ENCODE data around the gene ADAM11. TPM values are rescaled to one million over a fixed set of nuclear protein-coding genes. Genes with fewer than 3 reads are reported as not detected.
"Not testable (repeated sequence)": the region's sequence is repeated elsewhere in the genome, so short reads cannot be mapped to it uniquely, and the experiment has no call there.

ADAM11 gene, protein sequence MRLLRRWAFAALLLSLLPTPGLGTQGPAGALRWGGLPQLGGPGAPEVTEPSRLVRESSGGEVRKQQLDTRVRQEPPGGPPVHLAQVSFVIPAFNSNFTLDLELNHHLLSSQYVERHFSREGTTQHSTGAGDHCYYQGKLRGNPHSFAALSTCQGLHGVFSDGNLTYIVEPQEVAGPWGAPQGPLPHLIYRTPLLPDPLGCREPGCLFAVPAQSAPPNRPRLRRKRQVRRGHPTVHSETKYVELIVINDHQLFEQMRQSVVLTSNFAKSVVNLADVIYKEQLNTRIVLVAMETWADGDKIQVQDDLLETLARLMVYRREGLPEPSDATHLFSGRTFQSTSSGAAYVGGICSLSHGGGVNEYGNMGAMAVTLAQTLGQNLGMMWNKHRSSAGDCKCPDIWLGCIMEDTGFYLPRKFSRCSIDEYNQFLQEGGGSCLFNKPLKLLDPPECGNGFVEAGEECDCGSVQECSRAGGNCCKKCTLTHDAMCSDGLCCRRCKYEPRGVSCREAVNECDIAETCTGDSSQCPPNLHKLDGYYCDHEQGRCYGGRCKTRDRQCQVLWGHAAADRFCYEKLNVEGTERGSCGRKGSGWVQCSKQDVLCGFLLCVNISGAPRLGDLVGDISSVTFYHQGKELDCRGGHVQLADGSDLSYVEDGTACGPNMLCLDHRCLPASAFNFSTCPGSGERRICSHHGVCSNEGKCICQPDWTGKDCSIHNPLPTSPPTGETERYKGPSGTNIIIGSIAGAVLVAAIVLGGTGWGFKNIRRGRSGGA
- 0.45 and 1.2 TPM in 2 replicates for total RNA-seq (2014; rRNA removed; shearing (Covaris generic))

DNA sequence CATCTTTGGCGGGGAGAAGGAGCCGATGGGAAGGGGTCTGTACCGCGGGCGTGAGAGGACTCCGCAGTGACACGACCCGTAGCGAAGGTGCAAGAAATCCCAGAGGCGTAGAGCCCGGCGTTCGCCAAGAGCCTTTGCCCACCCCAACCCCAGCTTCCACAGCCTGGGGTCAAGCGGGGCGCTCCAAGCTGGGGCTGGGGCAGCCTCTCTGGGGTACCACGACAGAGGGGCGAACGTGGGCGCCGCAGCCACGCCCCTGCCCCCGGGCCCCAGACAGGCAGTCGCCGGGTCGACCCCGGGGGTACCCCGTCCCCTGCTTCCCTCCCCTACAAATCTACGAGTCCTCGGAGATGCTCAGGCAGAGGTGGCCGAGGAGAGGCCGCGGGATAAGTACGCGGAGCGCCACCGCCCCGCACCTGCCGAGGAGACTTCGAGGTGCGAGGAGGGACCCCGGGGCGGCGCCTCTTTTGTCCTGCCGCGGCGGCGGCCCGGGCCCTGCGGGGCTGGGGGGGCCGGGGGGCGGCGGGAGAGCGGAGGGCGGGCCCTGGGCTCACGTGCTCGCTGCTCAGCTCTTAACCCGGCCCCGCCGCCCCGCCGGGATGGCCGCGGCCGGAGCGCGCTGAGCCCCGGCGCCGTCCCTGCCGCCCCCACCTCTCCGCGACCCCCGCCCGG lies at the start of gene ADAM11:
Gene ADAM11 (plus strand): TSS at position 575 of the 672 bp plus-strand sequence. CDS start 212 bp downstream, outside the sequence.
- H3K36me3 ChIP-seq (replicated peaks; ENCODE audit: control insufficient read depth, insufficient read depth, low read length) = no peaks in the 10 kb centered on the region
- DNase-seq = peak; percentile 96
- H3K27me3 ChIP-seq (ENCODE audit: control insufficient read depth, insufficient read depth, low read length) = peaks cover 37% of the 10 kb centered on the region
- H3K4me3 ChIP-seq (ENCODE audit: insufficient read depth, low read depth, low read length) = peak within 1 kb of the TSS; percentile 35

DNA sequence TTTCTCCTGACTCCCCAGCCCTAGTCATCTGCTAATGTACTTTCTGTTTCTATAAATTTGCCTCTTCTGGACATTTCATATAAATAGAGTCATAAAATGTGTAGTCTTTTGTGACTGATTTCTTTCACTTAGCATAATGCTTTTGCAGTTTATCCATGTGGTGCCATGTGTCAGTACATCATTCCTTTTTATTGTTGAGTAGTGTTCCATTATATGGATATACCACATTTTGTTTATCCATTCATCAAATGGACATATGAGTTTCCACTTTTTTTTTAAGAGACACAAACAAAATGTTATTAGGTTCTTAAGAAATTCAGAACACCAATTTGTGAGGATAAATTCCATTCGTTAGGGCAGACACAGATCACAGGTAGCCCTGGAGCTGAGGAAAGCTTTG lies 39.3 kb upstream of the ADAM11 start:
- Histone ChIP-seq H3K36me3 (replicated peaks; ENCODE audit: control insufficient read depth, insufficient read depth, low read length) (peaks cover 14% of the 10 kb centered on the region), H3K4me3 (ENCODE audit: insufficient read depth, low read depth, low read length) (no peak overlapping the region), H3K27me3 (ENCODE audit: control insufficient read depth, insufficient read depth, low read length) (no peaks in the 10 kb centered on the region)
- no peak for DNase-seq

DNA sequence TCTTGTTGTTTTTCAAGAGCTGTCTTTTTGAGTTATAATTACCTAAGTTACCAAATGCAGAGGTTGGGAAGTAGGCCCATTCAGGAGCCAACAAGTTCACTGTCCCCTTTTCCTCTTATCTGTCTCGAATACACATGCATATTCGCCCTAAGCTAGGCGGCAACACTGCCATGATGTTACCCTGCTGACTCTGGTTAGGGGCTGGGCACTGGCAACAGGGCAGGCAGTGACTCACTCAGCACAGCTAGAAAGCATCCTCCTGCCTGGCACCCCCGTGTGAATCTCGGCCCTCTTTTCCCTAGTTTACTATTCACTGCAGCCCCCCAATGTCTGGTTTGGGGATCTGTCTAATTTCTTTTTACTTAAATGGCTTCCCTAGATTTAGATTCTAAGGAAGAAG lies 36.5 kb upstream of the ADAM11 start:
- no peaks in the 10 kb centered on the region for H3K27me3 ChIP-seq (ENCODE audit: control insufficient read depth, insufficient read depth, low read length)
- no peak for DNase-seq
- peaks cover 14% of the 10 kb centered on the region for H3K36me3 ChIP-seq (replicated peaks; ENCODE audit: control insufficient read depth, insufficient read depth, low read length)
- H3K4me3 ChIP-seq (ENCODE audit: insufficient read depth, low read depth, low read length) = no peak overlapping the region

DNA sequence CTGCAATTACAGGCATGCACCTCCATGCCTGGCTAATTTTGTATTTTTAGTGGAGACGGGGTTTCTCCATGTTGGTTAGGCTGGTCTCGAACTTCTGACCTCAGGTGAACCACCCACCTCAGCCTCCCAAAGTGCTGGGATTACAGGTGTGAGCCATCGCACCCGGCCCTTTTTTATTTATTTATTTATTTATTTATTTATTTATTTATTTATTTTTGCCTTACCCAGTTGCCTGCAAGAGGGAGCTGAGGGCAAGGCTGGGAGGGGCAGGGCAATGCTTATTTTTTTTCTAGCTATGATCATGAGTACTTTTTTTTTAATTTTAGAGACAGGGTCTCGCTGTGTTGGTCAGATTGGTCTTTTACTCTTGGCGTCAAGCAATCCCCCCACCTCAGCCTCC lies 32.7 kb upstream of the ADAM11 start:
- H3K36me3 ChIP-seq (replicated peaks; ENCODE audit: control insufficient read depth, insufficient read depth, low read length) = peaks cover 23% of the 10 kb centered on the region
- H3K27me3 ChIP-seq (ENCODE audit: control insufficient read depth, insufficient read depth, low read length); H3K4me3 ChIP-seq (ENCODE audit: insufficient read depth, low read depth, low read length); DNase-seq: not testable (repeated sequence)

DNA sequence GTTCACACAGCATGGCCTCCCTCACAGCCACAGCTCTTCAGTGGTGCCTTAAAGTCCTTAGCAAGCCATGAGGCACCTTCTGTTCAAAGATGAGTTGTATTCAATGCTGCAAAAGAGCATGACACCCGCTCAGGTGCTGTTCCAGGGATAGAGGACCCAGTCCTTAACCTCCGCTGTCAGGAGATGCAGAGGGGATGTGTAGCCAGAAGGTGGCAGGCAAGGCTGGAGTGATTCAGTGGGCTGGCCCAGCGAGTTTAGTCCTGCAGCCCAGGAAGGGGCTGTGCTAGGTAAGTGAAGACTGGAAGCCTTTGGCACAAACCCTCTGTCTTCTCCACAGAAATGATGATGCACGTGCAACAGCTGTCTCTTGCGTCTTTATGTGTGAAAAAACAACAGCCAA lies 25.0 kb upstream of the ADAM11 start:
- Histone ChIP-seq H3K27me3 (ENCODE audit: control insufficient read depth, insufficient read depth, low read length) (no peaks in the 10 kb centered on the region), H3K36me3 (replicated peaks; ENCODE audit: control insufficient read depth, insufficient read depth, low read length) (peaks cover 28% of the 10 kb centered on the region), H3K4me3 (ENCODE audit: insufficient read depth, low read depth, low read length) (no peak overlapping the region)
- peak; percentile 79 for DNase-seq

DNA sequence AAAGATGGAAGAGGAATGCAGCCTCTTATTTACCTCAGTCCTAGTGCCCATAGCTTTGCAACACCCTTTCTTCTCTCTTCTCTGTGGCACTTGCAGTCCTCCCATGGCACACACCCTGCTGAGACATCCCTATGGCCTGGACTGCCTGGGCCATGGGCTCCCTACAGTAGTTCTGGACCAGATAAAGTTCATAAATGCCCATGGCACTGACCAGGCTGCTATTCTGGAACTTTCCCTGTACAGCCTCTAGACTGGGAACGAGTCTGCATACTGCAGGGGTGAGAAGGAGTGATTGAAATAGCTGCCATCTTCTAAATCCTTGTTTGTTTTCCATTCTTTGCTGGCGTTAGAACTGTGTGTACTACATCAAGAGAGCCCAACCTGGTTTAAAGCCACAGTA lies 24.5 kb upstream of the ADAM11 start:
- no peak for DNase-seq
- Histone ChIP-seq H3K27me3 (ENCODE audit: control insufficient read depth, insufficient read depth, low read length) (no peaks in the 10 kb centered on the region), H3K36me3 (replicated peaks; ENCODE audit: control insufficient read depth, insufficient read depth, low read length) (peaks cover 28% of the 10 kb centered on the region), H3K4me3 (ENCODE audit: insufficient read depth, low read depth, low read length) (no peak overlapping the region)

DNA sequence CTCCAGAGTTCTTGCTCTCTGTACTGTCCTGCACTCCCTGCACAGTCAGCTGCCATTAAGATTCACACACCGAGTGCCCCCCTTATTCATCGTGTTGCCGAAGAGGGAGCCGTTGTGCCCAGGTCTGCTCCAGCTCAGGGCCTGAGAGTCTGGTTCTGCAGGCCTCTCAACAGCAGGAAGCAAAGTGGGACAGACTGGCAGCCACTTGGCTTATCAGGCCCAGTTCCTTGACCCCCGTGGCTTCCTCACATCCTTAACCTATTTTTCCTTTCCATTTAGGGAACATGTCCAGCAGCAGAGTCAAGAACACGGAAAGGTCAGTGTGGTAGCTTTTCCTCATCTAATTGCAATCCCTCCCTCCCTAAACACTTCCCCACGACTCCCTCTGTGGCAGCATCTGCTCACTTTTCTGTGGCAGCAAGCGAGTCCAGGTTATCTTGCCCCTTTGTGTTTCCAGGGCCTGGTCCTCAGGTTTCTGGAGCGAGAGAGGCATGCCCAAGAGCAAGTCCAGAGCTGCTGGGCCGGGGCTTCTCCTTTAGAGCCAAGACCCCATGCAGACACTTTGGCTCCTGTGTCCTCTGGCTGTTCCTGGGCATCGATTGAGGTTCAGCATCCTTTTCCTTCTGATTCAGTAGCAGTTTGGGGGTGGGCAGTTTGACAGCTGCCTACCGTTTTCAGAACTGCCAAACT lies 22.1 kb upstream of the ADAM11 start:
- DNase-seq = no peak
- Histone ChIP-seq H3K27me3 (ENCODE audit: control insufficient read depth, insufficient read depth, low read length) (no peaks in the 10 kb centered on the region), H3K4me3 (ENCODE audit: insufficient read depth, low read depth, low read length) (no peak overlapping the region), H3K36me3 (replicated peaks; ENCODE audit: control insufficient read depth, insufficient read depth, low read length) (peaks cover 26% of the 10 kb centered on the region)

DNA sequence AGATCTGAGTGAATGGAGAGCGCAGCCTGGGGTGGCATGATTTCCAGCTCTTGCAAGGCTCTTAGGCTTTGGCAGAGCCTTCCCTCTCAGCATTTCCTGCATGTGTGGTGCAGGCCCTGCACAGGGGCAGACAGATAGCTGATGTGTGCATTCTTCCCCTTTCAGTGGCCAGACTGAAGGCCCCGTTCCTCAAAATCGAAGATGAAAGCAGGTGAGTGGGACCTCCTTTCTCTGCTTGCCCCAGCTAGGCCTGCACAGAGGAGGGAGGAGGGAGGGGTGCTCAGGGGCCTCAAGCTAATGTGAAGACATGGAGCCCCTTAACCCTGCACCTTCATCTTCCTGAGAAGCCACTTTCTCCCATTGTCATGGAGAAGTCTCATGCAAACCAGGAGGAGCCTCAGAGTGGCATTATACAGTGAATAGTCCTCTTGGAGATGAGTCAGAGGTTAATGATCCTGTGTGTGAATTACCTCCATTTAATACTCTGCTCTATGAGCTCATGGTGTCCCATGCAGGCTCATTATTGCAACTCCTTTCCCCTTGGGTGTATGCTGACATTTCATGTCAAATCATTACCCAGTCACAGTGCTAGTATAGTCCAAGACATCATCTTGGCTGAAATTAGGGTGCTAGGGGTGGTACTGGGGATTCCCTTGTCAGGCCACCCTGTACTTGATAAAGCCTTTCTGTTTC lies 20.4 kb upstream of the ADAM11 start:
- Histone ChIP-seq H3K36me3 (replicated peaks; ENCODE audit: control insufficient read depth, insufficient read depth, low read length) (peaks cover 22% of the 10 kb centered on the region), H3K4me3 (ENCODE audit: insufficient read depth, low read depth, low read length) (no peak overlapping the region), H3K27me3 (ENCODE audit: control insufficient read depth, insufficient read depth, low read length) (no peaks in the 10 kb centered on the region)
- no peak for DNase-seq

DNA sequence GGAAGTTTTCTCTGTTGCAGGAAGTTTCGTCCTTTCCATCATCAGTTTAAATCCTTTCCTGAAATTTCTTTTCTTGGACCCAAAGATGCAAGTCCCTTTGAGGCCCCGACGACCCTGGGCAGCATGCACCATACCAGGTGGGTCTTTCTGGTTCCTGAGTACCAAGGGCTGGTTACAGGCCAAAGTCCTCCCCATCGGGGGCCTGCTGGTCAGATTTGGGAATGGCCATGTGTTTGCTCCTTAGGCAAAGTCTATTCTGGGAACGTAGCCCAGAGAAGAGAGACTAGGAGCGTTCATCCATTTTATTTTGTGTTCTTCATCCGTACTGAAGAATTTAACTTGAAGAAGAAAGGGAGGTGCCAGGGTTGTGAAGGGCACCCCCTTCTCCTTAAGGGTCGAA lies 17.5 kb upstream of the ADAM11 start:
- Histone ChIP-seq H3K27me3 (ENCODE audit: control insufficient read depth, insufficient read depth, low read length) (no peaks in the 10 kb centered on the region), H3K4me3 (ENCODE audit: insufficient read depth, low read depth, low read length) (no peak overlapping the region), H3K36me3 (replicated peaks; ENCODE audit: control insufficient read depth, insufficient read depth, low read length) (peaks cover 16% of the 10 kb centered on the region)
- DNase-seq = no peak

DNA sequence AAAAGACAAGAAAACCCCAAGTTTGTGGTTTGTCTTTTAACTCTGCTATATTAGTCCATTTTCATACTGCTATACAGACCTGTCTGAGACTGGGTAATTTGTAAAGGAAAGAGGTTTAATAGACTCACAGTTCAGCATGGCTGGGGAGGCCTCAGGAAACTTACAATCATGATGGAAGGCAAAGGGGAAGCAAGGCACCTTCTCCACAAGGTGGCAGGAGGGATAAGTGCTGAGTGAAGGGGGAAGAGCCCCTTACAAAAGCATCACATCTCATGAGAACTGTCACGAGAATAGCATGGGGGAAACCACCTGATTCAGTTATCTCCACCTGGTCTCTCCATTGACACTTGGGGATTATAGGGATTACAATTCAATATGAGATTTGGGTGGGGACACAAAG lies 13.5 kb upstream of the ADAM11 start:
- no peak overlapping the region for H3K4me3 ChIP-seq (ENCODE audit: insufficient read depth, low read depth, low read length)
- DNase-seq = no peak
- peaks cover 23% of the 10 kb centered on the region for H3K36me3 ChIP-seq (replicated peaks; ENCODE audit: control insufficient read depth, insufficient read depth, low read length)
- H3K27me3 ChIP-seq (ENCODE audit: control insufficient read depth, insufficient read depth, low read length) = no peaks in the 10 kb centered on the region

DNA sequence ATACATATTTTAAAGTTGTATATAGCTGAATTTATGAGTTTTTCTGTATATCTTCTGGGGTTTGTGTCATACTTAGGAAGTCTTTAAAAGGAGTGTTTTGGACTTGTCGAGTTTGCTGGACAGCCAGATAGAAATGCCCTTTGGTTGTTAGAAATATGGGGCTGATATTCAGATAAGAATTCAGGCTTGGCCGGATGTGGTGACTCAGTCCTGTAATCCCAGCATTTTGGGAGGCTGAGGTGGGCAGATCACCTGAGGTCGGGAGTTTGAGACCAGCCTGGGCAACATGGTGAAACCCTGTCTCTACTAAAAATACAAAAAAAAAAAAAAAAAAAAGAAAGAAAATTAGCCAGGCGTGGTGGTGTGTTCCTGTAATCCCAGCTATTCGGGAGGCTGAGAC lies 13.1 kb upstream of the ADAM11 start:
- H3K36me3 ChIP-seq (replicated peaks; ENCODE audit: control insufficient read depth, insufficient read depth, low read length) = peaks cover 22% of the 10 kb centered on the region
- H3K27me3 ChIP-seq (ENCODE audit: control insufficient read depth, insufficient read depth, low read length); H3K4me3 ChIP-seq (ENCODE audit: insufficient read depth, low read depth, low read length); DNase-seq: not testable (repeated sequence)

DNA sequence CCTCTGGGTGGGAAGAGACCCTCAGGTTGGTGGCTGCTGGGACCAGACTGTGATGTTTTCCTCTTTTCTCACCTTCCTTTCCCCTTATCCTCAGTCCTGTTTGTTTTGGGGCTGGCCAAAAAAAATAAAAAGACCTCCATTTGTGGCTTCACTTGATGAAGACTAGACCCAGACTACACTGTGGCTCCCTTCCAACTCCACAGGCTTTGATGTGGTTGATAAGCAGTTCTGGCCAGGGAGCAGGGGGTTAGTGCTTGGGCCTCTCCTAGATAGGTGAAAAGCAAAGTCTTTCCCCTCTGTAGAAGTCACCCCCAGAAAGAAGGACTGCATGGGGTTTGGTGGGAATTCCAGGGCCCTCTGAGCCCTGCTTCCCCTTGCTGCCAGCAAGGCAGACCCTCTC lies 11.2 kb upstream of the ADAM11 start:
- Histone ChIP-seq H3K36me3 (replicated peaks; ENCODE audit: control insufficient read depth, insufficient read depth, low read length) (peaks cover 21% of the 10 kb centered on the region), H3K4me3 (ENCODE audit: insufficient read depth, low read depth, low read length) (no peak overlapping the region), H3K27me3 (ENCODE audit: control insufficient read depth, insufficient read depth, low read length) (no peaks in the 10 kb centered on the region)
- DNase-seq = no peak

DNA sequence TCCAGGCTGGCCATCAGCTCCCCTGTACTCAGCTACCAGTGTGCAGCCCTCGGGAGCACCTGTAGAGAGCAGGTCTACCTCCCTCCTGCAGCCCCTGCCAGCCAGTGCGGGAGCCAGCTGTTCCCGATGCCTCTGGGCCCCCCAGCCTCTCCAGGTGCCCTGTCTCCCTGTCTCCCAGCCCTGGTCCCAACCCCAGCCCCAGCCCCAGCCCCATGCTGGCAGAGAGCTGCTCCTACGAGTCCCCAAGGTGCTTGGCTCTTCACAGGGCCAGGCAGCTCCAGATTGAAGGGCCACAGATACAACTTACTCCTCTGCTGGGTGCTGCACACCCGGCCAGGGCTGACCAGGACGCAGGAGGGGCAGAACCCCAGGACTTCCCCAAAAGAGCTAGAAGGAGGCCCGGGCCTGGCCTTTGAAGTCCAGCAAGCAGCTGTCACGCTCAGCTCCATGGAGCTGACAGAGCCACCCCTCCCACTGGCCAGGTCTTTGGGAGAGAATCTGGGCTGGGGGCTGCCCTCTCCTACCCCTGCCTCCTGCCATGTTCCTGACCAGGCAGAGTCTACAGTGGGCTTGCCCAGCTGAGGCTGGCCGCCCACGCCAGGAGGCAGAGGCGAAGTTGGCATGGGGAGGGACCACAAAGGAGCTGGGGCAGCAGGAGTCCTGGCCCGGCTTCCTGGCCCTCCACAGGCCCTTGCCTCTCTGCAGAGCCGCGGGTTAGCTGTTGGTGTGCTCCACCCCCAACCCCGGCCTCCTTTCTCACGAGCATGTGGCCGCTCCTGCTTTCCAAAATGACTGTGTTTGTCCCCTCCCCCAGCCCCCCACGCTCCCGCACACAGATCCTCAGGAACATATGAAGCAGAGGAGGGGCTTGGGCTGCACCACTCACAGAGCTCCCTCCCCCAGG lies 9.5 kb upstream of the ADAM11 start:
- DNase-seq = peak; percentile 64
- H3K4me3 ChIP-seq (ENCODE audit: insufficient read depth, low read depth, low read length) = no peak overlapping the region

More for the DNA sequence above, 9.5 kb upstream of the ADAM11 start:
- Histone ChIP-seq H3K36me3 (replicated peaks; ENCODE audit: control insufficient read depth, insufficient read depth, low read length) (peaks cover 19% of the 10 kb centered on the region), H3K27me3 (ENCODE audit: control insufficient read depth, insufficient read depth, low read length) (no peaks in the 10 kb centered on the region)

Data from H7 (cell line).